Measurements from ENCODE around the gene PTPRN2.

Gene PTPRN2

GRCh38 chr7:158265743-158266080, 321.9 kb downstream of the PTPRN2 start:
- Histone ChIP-seq H2AFZ (no peak overlapping the region), H3K79me2 (no peaks in the 10 kb centered on the region), H3K27ac (no peak overlapping the region), H3K4me2 (ENCODE audit: low read length) (no peak overlapping the region), H3K4me3 (ENCODE audit: low read depth, low read length) (no peak overlapping the region), H3K9ac (no peak overlapping the region), H3K9me3 (ENCODE audit: control insufficient read depth, low read length) (no peaks in the 10 kb centered on the region), H3K4me1 (no peaks in the 10 kb centered on the region), H3K27me3 (ENCODE audit: control insufficient read depth, insufficient read depth, low read length) (no peaks in the 10 kb centered on the region), H3K36me3 (ENCODE audit: control insufficient read depth, insufficient read depth, low read length) (no peaks in the 10 kb centered on the region)
- no peak for TF ChIP-seq CTCF (IDR thresholded peaks at IDR 0.05)

GRCh38 chr7:158264881-158265742, 322.5 kb downstream of the PTPRN2 start:
- Histone ChIP-seq H3K27ac (no peak overlapping the region), H3K27me3 (ENCODE audit: control insufficient read depth, insufficient read depth, low read length) (no peaks in the 10 kb centered on the region), H3K36me3 (ENCODE audit: control insufficient read depth, insufficient read depth, low read length) (no peaks in the 10 kb centered on the region), H3K9ac (no peak overlapping the region), H3K79me2 (no peaks in the 10 kb centered on the region), H3K9me3 (ENCODE audit: control insufficient read depth, low read length) (no peaks in the 10 kb centered on the region), H2AFZ (no peak overlapping the region), H3K4me1 (no peaks in the 10 kb centered on the region), H3K4me3 (ENCODE audit: low read depth, low read length) (no peak overlapping the region), H3K4me2 (ENCODE audit: low read length) (no peak overlapping the region)
- TF ChIP-seq CTCF (IDR thresholded peaks at IDR 0.05): no peak

- no peaks in the 10 kb centered on the region for H3K4me1 ChIP-seq
- no peak overlapping the region for H3K27ac ChIP-seq
- no peak overlapping the region for H3K4me2 ChIP-seq (ENCODE audit: low read length)
- H3K4me3 ChIP-seq (ENCODE audit: low read depth, low read length): no peak overlapping the region
- H3K36me3 ChIP-seq (ENCODE audit: control insufficient read depth, insufficient read depth, low read length): no peaks in the 10 kb centered on the region
- H3K79me2 ChIP-seq: no peaks in the 10 kb centered on the region
- H3K9ac ChIP-seq: no peak overlapping the region
- TF ChIP-seq CTCF (IDR thresholded peaks at IDR 0.05): no peak
- no peaks in the 10 kb centered on the region for H3K27me3 ChIP-seq (ENCODE audit: control insufficient read depth, insufficient read depth, low read length)
- no peak overlapping the region for H2AFZ ChIP-seq
- H3K9me3 ChIP-seq (ENCODE audit: control insufficient read depth, low read length): no peaks in the 10 kb centered on the region
Measured at GRCh38 chr7:158263964-158264748, 323.5 kb downstream of the PTPRN2 start.

GRCh38 chr7:158263110-158263963, 324.3 kb downstream of the PTPRN2 start:
- Histone ChIP-seq H3K36me3 (ENCODE audit: control insufficient read depth, insufficient read depth, low read length) (no peaks in the 10 kb centered on the region), H3K4me1 (no peaks in the 10 kb centered on the region), H3K4me2 (ENCODE audit: low read length) (no peak overlapping the region), H3K79me2 (no peaks in the 10 kb centered on the region), H3K9me3 (ENCODE audit: control insufficient read depth, low read length) (no peaks in the 10 kb centered on the region), H3K27ac (no peak overlapping the region), H2AFZ (no peak overlapping the region), H3K27me3 (ENCODE audit: control insufficient read depth, insufficient read depth, low read length) (no peaks in the 10 kb centered on the region), H3K4me3 (ENCODE audit: low read depth, low read length) (no peak overlapping the region), H3K9ac (no peak overlapping the region)
- no peak for TF ChIP-seq CTCF (IDR thresholded peaks at IDR 0.05)

All from parathyroid adenoma (tissue), 2 donors.